HG02938 (cell line): Measurements from ENCODE around the gene ZNF593OS.

Source experiments
- ATAC-seq: cut with Tn5 transposase; IDR thresholded peaks from one replicate; pipeline ENCODE4 v1.9.1; 2021; ENCODE audit warnings: mild to moderate bottlenecking, moderate library complexity; ENCODE audit not compliant: unreplicated experiment

ZNF593OS gene

DNA sequence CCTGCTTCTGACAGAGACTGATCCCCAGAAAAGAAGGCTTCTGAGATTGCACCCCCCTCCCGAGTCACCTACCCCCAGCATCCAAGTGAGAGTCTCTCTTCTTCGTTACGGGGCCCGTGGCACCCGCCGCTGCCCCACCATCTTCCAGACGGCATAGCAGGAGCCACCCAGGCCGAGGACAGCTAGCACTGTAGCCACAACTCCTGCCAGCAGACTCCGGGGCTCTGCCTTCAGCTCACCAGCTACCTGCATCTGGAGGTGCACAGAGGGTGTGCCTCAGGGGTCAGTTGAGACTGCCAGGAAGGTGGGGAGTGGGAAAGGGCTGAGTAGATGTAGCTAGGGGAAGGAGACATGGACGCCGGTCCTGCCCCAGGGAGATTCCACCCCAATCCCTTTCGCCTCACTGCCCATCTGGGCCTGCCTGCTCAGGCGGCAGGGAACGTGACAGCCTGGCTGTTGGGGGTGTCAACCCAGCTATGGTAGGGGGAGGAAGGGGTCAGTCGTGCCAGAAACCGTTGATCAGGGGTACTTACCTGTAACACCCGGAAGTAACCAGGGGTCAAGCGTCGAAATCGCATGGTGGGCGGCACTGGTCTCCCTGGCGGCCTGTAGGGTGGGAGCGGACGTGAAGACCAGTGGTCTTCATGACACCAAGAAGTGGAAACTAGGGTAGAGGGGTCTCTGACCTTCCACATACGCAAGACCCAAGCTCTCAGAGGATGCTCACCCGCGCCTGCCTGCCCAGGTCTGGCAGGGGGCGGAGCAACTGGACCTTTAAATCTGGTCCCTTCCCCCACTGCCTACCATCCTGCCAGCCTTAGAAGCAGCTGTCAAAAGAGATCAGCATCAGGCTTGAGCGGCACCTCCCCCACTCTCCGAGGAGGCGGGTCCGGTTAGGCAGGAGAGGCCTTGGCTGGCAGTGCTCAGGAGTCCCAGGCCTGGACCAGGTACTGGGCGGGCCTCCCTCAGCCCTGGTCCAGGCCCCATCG is at the start of gene ZNF593OS:
Gene ZNF593OS (minus strand): TSS at position 749 of the 989 bp plus-strand sequence. CDS start 171 bp downstream, at position 578.
- ATAC-seq = no peak

DNA sequence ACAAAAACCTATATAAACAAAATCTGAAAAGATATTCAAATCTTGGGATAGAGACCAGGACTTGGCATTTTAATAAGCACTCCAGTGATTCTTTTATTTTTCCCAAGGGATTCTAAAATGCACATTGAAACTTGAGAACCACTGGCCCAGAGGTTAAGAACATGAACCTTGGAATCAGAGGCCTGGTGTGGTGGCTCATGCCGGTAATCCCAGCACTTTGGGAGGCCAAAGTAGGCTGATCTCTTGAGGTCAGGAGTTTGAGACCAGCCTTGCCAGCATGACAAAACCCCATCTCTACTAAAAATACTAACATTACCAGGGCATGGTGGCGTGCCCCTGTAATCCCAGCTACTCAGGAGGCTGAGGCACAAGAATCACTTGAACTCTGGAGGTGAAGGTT is 49.5 kb upstream of the ZNF593OS start:
- ATAC-seq = no peak

DNA sequence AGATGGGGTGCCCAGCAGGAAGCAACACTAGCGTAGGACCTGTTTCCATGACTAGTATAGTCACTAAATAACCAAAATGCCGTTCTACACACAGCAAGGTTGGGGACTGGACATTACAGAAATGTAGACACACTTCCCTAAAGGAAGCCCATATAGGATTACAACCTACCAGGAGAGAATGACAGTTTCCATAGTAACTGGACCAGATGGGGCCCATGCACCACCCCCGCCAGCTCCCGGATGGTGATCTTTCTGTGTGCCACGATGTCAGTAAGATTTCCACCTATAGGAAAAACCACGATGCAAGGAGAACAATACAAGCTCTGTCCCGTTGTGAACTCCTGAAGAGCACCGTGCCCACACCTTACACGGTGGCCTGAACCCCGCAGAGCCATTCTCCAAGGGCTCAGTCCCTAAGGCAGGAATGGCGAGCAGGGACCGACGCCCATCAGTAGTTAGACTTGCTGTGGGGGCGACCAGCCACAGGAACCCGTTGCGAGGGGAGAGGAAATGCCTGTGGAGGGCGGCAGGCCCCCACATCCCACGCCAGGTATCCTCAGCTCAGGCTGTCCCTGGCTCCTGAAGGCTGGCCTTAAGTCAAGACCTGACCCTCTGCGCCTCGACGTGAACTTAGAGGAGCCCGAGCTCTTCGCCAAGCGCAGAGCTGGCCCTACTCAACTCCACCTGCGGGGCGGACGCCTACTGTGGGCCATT is 48.7 kb upstream of the ZNF593OS start:
- ATAC-seq = no peak

DNA sequence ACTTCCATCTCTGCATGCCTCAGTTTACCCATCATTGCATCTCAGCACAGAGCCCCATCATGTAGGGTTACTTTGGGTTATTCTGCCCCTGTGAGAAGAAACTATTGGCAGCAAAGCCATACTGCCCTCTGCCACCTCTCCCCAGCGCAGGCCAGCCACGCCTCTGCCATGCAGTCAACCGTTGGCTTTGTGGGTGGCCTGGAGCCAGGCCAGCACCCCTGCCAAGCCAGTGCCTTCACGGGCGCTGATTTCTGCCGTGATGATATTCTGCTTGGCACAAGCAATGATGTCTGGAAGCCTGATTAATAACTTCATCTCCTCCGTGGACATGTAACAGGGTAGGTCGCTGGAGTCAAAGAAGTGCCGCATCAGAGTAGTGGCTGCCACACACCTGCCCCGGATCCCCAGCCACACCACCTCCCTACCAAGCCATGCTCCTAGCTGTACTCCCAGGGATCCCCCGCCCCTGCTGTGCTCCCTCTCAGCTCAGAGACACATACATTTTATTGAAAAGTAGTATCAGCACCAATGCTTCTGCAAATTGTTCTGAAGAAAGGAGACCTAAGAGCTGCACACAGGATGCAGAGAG is 47.4 kb upstream of the ZNF593OS start:
- no peak for ATAC-seq

DNA sequence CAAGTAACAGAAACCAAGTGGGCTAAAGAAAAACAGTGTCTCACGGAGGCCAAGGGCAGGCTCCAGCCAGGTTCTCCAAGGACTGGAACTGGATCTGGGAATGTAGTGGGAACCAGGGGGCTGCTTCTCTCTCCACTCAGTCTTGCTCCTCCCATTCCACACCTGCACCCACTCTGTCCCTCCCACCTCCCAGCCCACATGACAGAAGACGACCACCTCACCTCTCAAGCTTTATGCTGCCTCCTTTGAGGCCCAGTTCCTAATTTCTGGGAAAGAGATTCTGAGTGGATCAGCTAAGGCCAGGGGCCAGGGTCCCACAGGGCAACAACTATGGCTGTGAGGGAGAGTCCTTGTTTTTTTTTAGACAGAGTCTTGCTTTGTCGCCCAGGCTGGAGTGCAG is 43.6 kb upstream of the ZNF593OS start:
- ATAC-seq = no peak

DNA sequence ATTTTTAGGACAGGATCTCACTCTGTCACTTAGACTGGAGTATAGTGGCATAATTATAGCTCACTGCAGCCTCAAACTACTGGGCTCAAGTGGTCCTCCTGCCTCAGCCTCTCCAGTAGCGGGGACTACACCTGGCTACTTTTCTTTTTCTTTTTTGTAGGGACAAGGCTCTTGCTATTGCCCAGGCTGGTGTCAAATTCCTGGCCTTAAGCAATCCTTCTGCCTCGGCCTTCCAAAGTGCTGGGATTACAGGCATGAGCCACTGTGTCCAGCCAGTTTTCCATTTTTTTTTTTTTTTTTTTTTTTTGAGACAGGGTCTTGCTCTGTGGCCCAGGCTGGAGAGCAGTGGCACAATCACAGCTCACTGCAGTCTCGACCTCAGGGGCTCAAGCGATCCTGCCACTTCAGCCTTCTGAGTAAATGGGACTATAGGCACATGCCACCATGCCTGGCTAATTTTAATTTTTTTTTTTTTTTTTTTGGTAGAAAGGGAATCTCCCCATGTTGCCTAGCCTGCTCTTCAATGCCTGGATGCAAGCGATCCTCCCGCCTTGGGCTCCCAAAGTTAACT is 41.8 kb upstream of the ZNF593OS start:
- ATAC-seq = no peak

DNA sequence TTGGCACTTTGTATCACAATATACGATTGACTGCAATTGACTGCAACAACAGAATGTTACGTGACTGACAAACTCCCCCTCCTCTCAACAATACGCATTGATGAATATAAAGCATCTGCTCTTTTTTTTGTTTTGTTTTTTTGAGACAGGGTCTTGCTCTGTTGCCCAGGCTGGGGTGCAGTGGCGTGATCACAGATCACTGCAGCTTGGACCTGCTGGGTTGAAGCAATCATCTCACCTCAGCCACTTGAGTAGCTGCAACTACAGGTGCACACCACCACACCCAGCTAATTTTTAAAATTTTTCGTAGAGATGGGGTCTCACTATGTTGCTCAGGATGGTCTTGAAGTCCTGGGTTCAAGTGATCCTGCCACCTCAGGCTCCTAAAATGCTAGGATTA is 41.1 kb upstream of the ZNF593OS start:
- no peak for ATAC-seq

DNA sequence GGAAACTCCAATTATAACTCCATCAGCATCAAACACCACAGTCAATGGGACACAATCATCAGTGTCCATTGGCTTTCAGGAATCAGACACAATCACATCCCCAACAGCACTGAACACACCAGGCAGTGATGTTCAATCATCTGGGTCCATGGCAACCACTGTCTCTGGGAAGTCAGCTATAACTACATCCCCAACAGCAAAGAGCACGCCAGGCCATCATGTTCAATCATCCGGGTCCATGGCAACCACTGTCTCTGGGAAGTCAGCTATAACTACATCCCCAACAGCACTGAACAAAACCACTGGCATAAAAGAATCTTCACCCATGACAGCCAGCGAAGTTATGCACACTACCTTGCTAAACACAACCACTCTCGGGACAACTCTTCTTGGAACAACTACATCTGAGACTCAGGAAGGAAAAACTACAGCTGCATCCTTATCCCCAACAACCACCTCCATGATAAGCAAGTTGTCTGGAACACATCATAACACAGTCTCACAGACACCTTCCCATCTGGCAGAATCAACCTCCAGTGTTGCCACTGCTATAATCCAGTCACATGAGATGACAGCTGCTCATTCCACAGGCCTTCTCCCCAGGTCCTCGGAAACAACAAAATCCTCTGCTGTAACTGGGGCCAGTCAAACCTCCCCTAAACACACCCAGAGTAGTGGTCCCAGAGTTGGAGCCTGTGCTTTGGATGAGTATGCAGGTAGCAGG is 38.7 kb upstream of the ZNF593OS start:
- no peak for ATAC-seq

DNA sequence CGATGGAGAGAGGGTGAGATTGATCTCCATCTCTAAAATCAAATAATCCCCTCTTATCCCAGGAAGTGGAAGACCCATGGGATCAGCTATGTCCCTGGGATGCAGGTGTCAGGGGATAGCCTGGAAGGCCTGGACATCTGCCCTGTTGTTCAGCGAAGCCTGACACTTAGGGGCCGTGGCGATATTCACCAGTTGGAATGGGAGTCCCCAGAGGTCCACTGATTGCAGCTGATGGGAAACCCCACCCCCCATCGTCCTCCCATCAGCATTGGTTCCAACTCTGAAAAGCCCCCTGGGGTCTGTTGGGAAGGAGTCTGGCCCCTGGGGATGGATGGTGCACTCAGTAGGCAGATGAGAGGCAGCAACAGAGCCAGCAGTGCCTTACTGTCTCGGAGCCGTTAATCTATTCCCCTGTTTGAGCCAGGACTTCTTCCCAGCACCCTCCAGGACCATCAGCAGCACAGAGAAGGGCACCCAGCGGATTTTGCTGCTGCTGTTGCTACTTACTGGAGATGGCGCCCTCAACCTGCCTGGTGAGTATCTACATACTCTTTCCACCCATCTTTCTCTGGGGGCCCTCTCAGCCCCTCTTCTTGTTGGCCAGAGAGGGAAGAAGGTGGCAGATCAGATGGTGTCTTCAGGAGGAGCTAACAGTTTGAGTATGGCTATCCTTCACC is 32.1 kb upstream of the ZNF593OS start:
- ATAC-seq = no peak

DNA sequence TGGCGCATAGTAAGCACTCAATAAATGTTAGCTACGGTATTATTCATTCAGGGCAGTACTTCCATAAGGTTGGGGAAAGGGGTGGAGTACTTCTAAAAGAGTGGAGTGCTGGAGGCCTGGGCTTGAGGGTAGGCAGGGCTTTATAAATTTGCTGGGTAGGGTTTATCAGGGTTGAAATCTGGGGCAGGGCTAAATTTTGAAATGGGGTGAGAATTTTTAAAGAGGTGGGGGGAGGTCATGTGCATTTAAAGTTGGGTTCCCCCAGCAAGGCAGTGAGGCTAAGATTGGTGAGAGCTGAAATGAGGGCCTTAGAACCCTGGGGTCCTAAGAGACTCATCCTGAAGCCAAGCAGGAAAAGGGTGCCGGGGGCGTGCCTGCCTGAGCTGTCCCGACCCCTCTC is 28.8 kb upstream of the ZNF593OS start:
- no peak for ATAC-seq

DNA sequence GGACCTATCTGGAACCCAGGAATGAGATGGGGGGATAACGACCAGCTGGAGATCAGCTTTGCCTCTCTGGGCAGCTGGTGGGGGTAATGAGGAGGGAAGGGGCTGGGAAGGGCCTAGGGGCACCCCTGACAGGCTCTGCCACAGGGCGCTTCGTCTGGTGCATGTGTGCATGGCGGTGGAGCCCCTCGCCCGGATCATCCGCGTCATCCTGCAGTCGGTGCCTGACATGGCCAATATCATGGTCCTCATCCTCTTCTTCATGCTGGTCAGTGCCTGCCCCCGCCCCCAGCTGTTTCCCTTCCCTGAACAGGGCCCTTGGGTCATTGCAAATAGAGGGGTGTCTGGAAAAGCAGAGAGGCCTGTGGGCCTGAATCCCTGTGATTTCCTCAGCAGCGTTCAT is 26.2 kb upstream of the ZNF593OS start:
- no peak for ATAC-seq

DNA sequence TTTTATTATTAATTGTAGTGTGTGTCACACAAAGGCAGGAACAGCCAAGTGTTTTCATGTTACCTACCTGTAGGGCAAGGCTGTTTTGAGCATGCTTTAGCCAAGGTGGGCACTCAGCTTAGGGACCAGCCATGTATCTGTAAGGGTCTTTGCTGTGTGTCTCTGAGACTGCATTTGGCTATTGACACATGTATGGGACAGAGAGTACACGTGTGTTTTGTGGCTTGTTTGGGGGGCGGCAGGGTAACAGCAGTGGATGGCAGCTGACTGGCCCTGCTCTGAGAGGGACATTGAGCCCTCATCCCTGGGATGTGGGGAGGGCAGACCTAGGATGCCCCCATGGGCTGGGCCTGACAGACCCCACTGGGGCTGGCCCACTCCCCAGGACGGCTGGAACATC is 25.7 kb upstream of the ZNF593OS start:
- no peak for ATAC-seq

DNA sequence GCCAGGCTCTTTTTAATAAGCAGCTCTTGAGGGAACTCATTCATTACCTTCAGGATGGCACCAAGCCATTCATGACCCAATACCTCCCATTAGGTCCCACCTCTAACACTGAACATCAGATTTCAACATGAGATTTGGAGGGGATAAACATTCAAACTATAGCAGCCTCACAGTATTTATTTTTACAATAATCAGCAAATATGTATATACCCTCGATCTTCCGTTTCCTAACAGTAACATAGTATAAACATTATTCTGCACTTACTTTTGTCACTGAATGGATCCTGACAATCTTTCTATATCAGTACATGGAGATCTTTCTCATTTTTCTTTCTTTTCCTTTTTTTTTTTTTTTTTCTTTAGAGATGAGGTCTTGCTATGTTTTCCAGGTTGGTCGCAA is 24.2 kb upstream of the ZNF593OS start:
- ATAC-seq = no peak

DNA sequence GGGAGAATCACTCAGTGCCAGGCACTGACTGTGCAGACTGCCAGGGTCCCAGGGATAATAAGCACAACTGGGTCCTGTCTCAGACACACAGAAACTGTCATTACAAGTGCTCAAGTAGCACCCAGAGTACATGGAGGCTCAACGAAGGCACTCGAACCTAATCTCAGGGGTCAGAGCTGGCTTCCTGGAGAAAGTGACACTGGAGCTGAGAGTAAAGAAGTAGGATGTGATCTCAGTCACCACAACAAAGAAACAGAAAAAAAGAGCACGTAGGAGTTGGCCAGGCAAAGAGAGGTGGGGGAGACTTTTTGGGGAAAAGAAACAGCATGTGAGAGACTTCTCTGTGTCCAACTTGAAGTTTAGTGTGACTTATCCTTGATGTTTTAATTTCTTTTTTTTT is 20.1 kb upstream of the ZNF593OS start:
- ATAC-seq = no peak

DNA sequence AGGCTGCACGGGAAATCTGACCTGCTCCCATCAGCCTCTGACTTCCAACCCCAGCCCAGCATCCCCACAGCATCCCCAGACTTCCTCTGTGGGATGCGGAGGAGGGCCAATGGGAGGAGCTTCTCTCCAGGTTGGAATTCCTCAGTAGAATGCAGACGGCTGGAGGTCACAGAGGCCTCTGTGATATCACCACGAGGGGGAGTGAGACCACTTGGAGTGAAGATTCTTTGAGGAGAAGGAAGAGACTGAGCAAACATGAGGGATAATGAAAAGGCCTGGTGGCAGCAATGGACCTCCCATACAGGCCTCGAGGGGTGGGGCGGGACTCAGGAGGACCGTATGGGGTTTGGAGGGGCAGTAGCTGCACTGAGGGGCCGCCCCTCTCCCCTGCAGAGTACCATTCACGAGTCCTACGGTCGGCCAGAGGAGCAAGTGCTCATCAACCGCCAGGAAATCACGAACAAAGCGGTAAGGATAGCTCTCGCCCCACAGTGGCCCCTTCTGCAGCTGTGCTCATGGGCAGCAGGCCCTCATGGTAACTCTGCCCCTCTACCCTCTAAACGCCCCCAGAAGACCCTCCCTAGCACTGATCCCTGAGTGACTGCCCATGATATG is 18.8 kb upstream of the ZNF593OS start, which contains the start of gene CATSPER4:
Gene CATSPER4 (plus strand): TSS at position 230 of the 615 bp plus-strand sequence. CDS start 26 bp downstream, at position 256.
- no peak for ATAC-seq

DNA sequence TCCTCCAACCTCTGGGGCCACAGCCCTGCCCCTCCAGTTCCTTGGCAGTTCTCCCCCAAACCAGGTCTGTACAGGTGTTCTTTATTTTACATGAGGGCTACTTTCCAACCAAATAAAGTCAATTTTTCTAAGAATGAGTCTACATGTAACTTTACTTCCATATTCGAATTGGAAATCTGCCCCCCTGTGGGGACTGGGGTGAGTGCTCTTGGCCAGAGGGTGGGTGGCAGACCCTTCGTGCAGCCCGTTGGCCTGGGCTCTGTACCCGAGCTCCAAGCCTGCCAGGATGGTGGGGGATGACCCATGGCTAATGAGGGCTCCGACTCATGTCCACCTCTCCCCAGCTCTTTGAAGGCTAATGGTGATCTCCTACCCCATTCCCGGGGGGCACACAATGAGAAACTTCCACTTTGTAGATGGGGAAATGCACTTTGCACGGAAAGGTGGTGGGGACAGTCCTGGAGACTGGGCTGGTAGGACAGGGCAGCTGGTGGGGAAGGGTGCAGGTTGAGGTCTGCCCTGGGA is 18.2 kb upstream of the ZNF593OS start:
- ATAC-seq = no peak

DNA sequence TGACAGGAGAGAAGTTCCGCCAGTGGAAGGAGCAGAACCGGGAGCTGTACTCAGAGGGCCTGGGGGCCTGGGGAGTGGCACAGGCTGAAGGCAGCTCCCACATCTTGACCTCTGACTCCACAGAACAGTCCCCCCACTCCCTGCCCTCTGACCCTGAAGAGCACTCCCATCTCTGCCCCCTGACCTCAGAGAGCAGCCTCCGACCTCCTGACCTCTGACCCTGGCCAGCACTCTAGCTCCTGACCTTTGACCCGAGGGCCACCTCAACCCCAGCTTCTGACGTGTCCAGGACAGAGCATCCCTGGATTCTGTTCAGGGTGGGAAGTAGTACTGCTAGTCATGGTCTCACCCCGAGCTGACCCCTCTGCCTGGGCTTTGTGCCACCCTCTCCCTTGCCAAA is 17.7 kb upstream of the ZNF593OS start:
- no peak for ATAC-seq

DNA sequence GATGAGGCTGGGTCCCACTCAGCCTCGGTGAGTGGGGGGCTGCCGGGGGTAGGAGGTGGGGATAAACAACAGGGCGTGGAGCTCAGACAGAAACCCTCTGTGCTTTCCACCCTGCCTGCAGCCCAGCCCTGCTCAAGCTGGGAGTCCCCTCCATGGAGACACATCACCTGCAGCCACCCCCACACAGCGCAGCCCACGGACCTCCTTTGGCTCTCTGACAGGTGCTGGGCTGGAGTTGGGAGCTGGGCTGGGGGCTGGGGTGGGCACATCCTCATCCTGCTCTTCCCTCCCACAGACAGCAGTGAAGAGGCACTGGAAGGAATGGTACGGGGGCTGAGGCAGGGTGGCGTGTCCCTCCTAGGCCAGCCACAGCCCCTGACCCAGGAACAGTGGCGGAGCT is 16.8 kb upstream of the ZNF593OS start:
- ATAC-seq = no peak

DNA sequence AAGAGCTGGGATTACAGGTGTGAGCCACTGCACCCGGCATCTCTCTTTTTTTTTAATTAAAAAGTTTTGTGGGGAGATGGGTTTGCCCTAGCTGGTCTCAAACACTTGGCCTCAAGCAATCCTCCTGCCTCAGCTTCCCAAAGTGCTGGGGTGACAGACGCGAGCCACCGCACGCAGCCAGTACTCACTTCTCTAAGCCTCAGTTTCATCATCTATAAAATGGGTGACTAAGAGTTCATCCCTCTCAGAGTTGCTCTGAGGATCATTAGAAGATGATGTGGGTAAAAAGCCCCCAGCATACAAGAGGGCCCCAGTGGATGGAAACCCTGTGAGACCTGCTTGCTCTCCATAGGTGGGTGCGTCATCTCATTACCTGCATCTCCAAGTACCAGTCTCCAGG is 16.2 kb upstream of the ZNF593OS start:
- no peak for ATAC-seq
